Adrenal gland (tissue), 19 donors: ENCODE data around the gene SRGAP2C. TPM values are rescaled to one million over a fixed set of nuclear protein-coding genes. Genes with fewer than 3 reads are reported as not detected.
"Not testable (repeated sequence)": the region's sequence is repeated elsewhere in the genome, so short reads cannot be mapped to it uniquely, and the experiment has no call there.

Experiments used
- DNase-seq, 7 donors: peaks; one replicate each; pipeline ENCODE4 v3.0.0-alpha.2; 2019 to 2020
- H3K27ac ChIP-seq, 5 donors: fragments of 200-600 bp; sonication (generic) in 4 of 5; 1 replicate in 3 of 5; 2 replicates in 2 of 5; pipeline versions ENCODE4 v1.5.1 to v1.8.0; 2016 to 2020; ENCODE audit warnings: mild to moderate bottlenecking in 1 of 5
- H3K27me3 ChIP-seq: fragments of 200-600 bp; 2 replicates; pipeline ENCODE4 v1.8.0; 2021
- H3K36me3 ChIP-seq, 2 donors: fragments of 200-600 bp; replicated peaks in 1 of 2; 1 replicate in 1 of 2; 2 replicates in 1 of 2; pipeline versions ENCODE4 v1.5.1 to v1.8.0; 2018 to 2022
- H3K4me1 ChIP-seq, 2 donors: fragments of 200-600 bp; replicated peaks in 1 of 2; 1 replicate in 1 of 2; 2 replicates in 1 of 2; pipeline versions ENCODE4 v1.5.1 to v1.8.0; 2018 to 2021
- H3K4me3 ChIP-seq, 4 donors: fragments of 200-600 bp; sonication (generic) in 3 of 4; one replicate each; pipeline ENCODE4 v1.5.1; 2016 to 2018
- H3K9me3 ChIP-seq, 3 donors: fragments of 200-600 bp; sonication (generic) in 1 of 3; replicated peaks in 1 of 3; 1 replicate in 2 of 3; 2 replicates in 1 of 3; pipeline versions ENCODE4 v1.5.1 to v1.8.0; 2016 to 2021
- CTCF ChIP-seq, 6 experiments: fragments of 450-650 bp in 4 of 6; fragments of 200-600 bp in 2 of 6; sonication (generic) in 1 of 6; IDR thresholded peaks; 1 replicate in 5 of 6; 2 replicates in 1 of 6; pipeline versions ENCODE4 v1.5.1 to v1.8.0; 2016 to 2021; ENCODE audit warnings: antibody characterized with exemption in 6 of 6, mild to moderate bottlenecking in 2 of 6, moderate library complexity in 1 of 6
- POLR2A ChIP-seq, 2 donors: fragments of 450-650 bp; IDR thresholded peaks; one replicate each; pipeline ENCODE4 v1.6.1; 2017; ENCODE audit warnings: antibody characterized with exemption in 2 of 2, mild to moderate bottlenecking in 2 of 2, moderate library complexity in 1 of 2
- WGBS, 4 donors: extraction: QIAGEN DNeasy Blood & Tissue Kit in 2 of 4; methylation state at CpG; one replicate each; pipeline versions ENCODE4 v1.1.5 to v1.1.7; 2013 to 2017; 5-methylcytosine and 5-hydroxymethylcytosine counted together
- intact Hi-C, 2 donors: fragments of 100-400 bp; cut with DNase I; formaldehyde crosslinking; loops; one replicate each; pipeline versions ENCODE4 v1.14.1 to v1.15.0; 2022 to 2023
- long read RNA-seq, 10 donors: library from polyadenylated mRNA in 3 of 10; unstranded in 2 of 10; stranded (forward) in 1 of 10; transcript quantifications; one replicate each; pipeline ENCODE4 v2.0.0 and lab custom pipeline, GENCODE V29; 2021 to 2026
- polyA plus RNA-seq, 3 donors: library from polyadenylated mRNA; stranded (reverse); fragments of 200-250 nt in 2 of 3; fragments of 350-450 nt in 1 of 3; fragmentation: Illumina TruSeq in 1 of 3; extraction: RNeasy Lipid Tissue Mini Kit (QIAGEN cat#74804) in 1 of 3; gene quantifications; one replicate each; pipeline ENCODE4 v1.2.3, GENCODE V29; 2013 to 2014
- total RNA-seq, 9 donors: library from RNA; depleted of rRNA in 4 of 9; stranded (reverse); fragments of >200 nt in 4 of 9; fragments of 120-200 nt in 1 of 9; fragmentation: NEBNext Ultra II Directional in 1 of 9; extraction: Animal tissue kit (Norgen Biotek cat#: 25700) in 1 of 9; gene quantifications; one replicate each; pipeline versions ENCODE4 v1.1.0 to v1.2.4, GENCODE V29; 2013 to 2023
- donor health status: healthy with polysubstance abuse.
- donor health status: Bipolar disorder and iron deficiency.
- donor health status: DM: yes; HTN: yes; CAD: no.
- donor health status: DM: no; HTN: no; CAD: no.
- donor health status: DM: no; HTN: no; CAD: no.
- donor health status: DM: yes; HTN: yes; CAD: no.

Gene SRGAP2C
- total RNA-seq (10 to 100 TPM; 14.8 to 66.2 (median 27.5) TPM), polyA plus RNA-seq (10 to 100 TPM in 1 of 3 donors, 1 to 10 TPM in 2; 4.1 to 12.4 (median 8.4) TPM)
- long read RNA-seq, donor 1, full-length matches to known transcripts = 2 of 2 reads
- long read RNA-seq, donor 1, partial matches to known transcripts = 0 of 2 reads
- long read RNA-seq, donor 1, other reads (novel, unspliced or antisense) = 0 of 2 reads
- long read RNA-seq, donor 2 = 0 reads
- long read RNA-seq, donor 3, full-length matches to known transcripts = 3 of 3 reads
- long read RNA-seq, donor 3, partial matches to known transcripts = 0 of 3 reads
- long read RNA-seq, donor 3, other reads (novel, unspliced or antisense) = 0 of 3 reads
- long read RNA-seq, donor 4, full-length matches to known transcripts = 1 of 16 reads
- long read RNA-seq, donor 4, partial matches to known transcripts = 0 of 16 reads
- long read RNA-seq, donor 4, other reads (novel, unspliced or antisense) = 15 of 16 reads
- long read RNA-seq, donor 5, full-length matches to known transcripts = 12 of 23 reads
- long read RNA-seq, donor 5, partial matches to known transcripts = 4 of 23 reads
- long read RNA-seq, donor 5, other reads (novel, unspliced or antisense) = 7 of 23 reads
- long read RNA-seq, donor 6, full-length matches to known transcripts = 3 of 15 reads
- long read RNA-seq, donor 6, partial matches to known transcripts = 2 of 15 reads
- long read RNA-seq, donor 6, other reads (novel, unspliced or antisense) = 10 of 15 reads
- long read RNA-seq, donor 7 = 0 reads
- long read RNA-seq, donor 8, full-length matches to known transcripts = 6 of 35 reads
- long read RNA-seq, donor 8, partial matches to known transcripts = 29 of 35 reads
- long read RNA-seq, donor 8, other reads (novel, unspliced or antisense) = 0 of 35 reads
- long read RNA-seq, donor 9, full-length matches to known transcripts = 1 of 1 reads
- long read RNA-seq, donor 9, partial matches to known transcripts = 0 of 1 reads
- long read RNA-seq, donor 9, other reads (novel, unspliced or antisense) = 0 of 1 reads
- long read RNA-seq, donor 10, full-length matches to known transcripts = 2 of 2 reads
- long read RNA-seq, donor 10, partial matches to known transcripts = 0 of 2 reads
- long read RNA-seq, donor 10, other reads (novel, unspliced or antisense) = 0 of 2 reads

- H3K27me3 ChIP-seq, intact Hi-C loops, H3K36me3 ChIP-seq, H3K4me1 ChIP-seq, H3K9me3 ChIP-seq: not testable (repeated sequence)
- Histone ChIP-seq H3K27ac (peak within 1 kb of the TSS in 3 of 5 donors; percentile 2 to 92 (median 65)), H3K4me3 (peak within 1 kb of the TSS in 1 of 4 donors; percentile 61)
- 0 to 2% (median 0%) methylated on average over 18 to 34 of the region's 54 CpGs for WGBS, 4 donors
- peak; percentile 94 to 99 (median 98) for DNase-seq
- TF ChIP-seq POLR2A (IDR thresholded peaks at IDR 0.05) = peak; percentile 71 to 82
Measured at GRCh38 chr1:121184290-121185127, at the start of gene SRGAP2C, which contains the start of gene FAM72B. TSS of gene SRGAP2C (plus strand) at chr1:121184975. CDS start at chr1:121187447, 2,472 bp downstream. TSS of gene FAM72B (minus strand) at chr1:121184340. CDS start at chr1:121183489, 851 bp downstream.

GRCh38 chr1:121140393-121140792 lies 44.4 kb upstream of the SRGAP2C start:
- intact Hi-C loops, DNase-seq, H3K36me3 ChIP-seq, H3K4me1 ChIP-seq, H3K27me3 ChIP-seq, H3K27ac ChIP-seq, H3K9me3 ChIP-seq, H3K4me3 ChIP-seq: not testable (repeated sequence)
- no CpG with 5 or more reads among the region's 6 CpGs for WGBS, 4 donors

GRCh38 chr1:121148489-121149190 lies 36.1 kb upstream of the SRGAP2C start:
- H3K4me3 ChIP-seq, H3K27ac ChIP-seq, H3K36me3 ChIP-seq, DNase-seq, H3K9me3 ChIP-seq, H3K4me1 ChIP-seq, intact Hi-C loops, H3K27me3 ChIP-seq: not testable (repeated sequence)
- peak in 1 of 6 experiments; percentile 6 for TF ChIP-seq CTCF (IDR thresholded peaks at IDR 0.05)
- 0% methylated on average over 1 to 2 of the region's 9 CpGs for WGBS, 4 donors

DNA sequence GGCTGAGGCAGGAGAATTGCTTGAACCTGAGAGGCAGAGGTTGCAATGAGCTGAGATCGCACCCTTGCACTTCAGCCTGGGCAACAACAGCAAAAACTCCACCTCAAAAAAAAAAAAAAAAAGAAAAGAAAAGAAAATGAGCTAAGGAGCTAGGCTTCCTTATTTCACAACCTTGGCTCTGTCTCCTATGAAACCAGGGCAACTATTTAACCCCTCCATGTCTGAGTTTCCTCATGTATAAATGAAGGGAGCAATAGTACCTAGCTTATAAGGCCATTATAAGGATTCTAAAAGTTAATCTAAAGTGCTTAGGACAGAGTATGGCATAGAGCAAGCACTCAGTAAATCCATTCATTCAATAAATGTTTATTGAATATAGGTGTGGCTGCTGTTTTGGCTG lies 33.5 kb upstream of the SRGAP2C start:
- H3K4me3 ChIP-seq, H3K4me1 ChIP-seq, H3K36me3 ChIP-seq, H3K27me3 ChIP-seq, H3K27ac ChIP-seq, H3K9me3 ChIP-seq, intact Hi-C loops, DNase-seq: not testable (repeated sequence)
- 73 to 82% (median 74%) methylated on average over 1 of the region's 1 CpG; no CpG with 5 or more reads in 1 of the 4 donors for WGBS, 4 donors

GRCh38 chr1:121152788-121153187 lies 32.0 kb upstream of the SRGAP2C start:
- DNase-seq, H3K4me1 ChIP-seq, H3K27me3 ChIP-seq, H3K27ac ChIP-seq, H3K9me3 ChIP-seq, intact Hi-C loops, H3K36me3 ChIP-seq, H3K4me3 ChIP-seq: not testable (repeated sequence)

- H3K36me3 ChIP-seq, H3K4me3 ChIP-seq, H3K4me1 ChIP-seq, H3K9me3 ChIP-seq, DNase-seq, H3K27me3 ChIP-seq, H3K27ac ChIP-seq, intact Hi-C loops: not testable (repeated sequence)
- WGBS, 4 donors = 59 to 100% (median 80%) methylated on average over 1 of the region's 2 CpGs
Measured at GRCh38 chr1:121154811-121155210, 30.0 kb upstream of the SRGAP2C start.
